SK-N-SH (cell line): ENCODE data around the gene GBP1. TPM values are rescaled to one million over a fixed set of nuclear protein-coding genes. Genes with fewer than 3 reads are reported as not detected.

Source experiments
- CTCF ChIA-PET: fragments of 300-600, 350-600 bp; formaldehyde crosslinking; extraction: SDS; loops from one replicate; lab custom pipeline; 2021; lab: Yijun Ruan, JAX
- POLR2A ChIA-PET: fragments of 350-600 bp; sonication (Branson Sonifier 250); formaldehyde crosslinking; extraction: SDS; loops from one replicate; lab custom pipeline; 2020; ENCODE audit warnings: antibody characterized with exemption, inconsistent platforms; lab: Yijun Ruan, JAX
- DNase-seq: peaks from one replicate; pipeline ENCODE4 v3.0.0; 2012
- H2AFZ ChIP-seq: fragments of 200-600 bp; sonication (generic); 2 replicates; pipeline ENCODE4 v1.8.1; 2016; ENCODE audit warnings: antibody characterized with exemption, mild to moderate bottlenecking, low read depth
- H3F3A ChIP-seq: fragments of 200-600 bp; sonication (generic); replicated peaks from 2 replicates; pipeline ENCODE3; 2016; ENCODE audit warnings: antibody characterized with exemption, mild to moderate bottlenecking; ENCODE audit not compliant: insufficient read depth
- H3K27ac ChIP-seq, 2 experiments: fragments of 200-500 bp in 1 of 2; fragments of 200-600 bp in 1 of 2; sonication (Bioruptor generic) in 1 of 2; sonication (generic), shearing (Covaris generic) in 1 of 2; 2 replicates each; pipeline versions ENCODE4 v1.5.1 to v1.6.1; 2014 to 2016; ENCODE audit warnings: low read depth in 2 of 2, inconsistent platforms in 1 of 2, low read length in 1 of 2, mild to moderate bottlenecking in 1 of 2, mixed read lengths in 1 of 2
- H3K27me3 ChIP-seq: fragments of 200-600 bp; sonication (generic), shearing (Covaris generic); 2 replicates; pipeline ENCODE4 v1.6.1; 2016; ENCODE audit warnings: mixed run types; ENCODE audit not compliant: insufficient read depth
- H3K36me3 ChIP-seq, 2 experiments: fragments of 200-500 bp in 1 of 2; fragments of 200-600 bp in 1 of 2; sonication (Bioruptor generic) in 1 of 2; sonication (generic) in 1 of 2; replicated peaks in 1 of 2; 2 replicates each; pipeline versions ENCODE3 to v1.5.1; 2014 to 2016; ENCODE audit warnings: low read length in 1 of 2, mild to moderate bottlenecking in 1 of 2; ENCODE audit not compliant: insufficient read depth in 2 of 2, control insufficient read depth in 1 of 2
- H3K4me1 ChIP-seq, 2 experiments: fragments of 200-500 bp in 1 of 2; fragments of 200-600 bp in 1 of 2; sonication (Bioruptor generic) in 1 of 2; sonication (generic), shearing (Covaris generic) in 1 of 2; 2 replicates each; pipeline versions ENCODE4 v1.5.1 to v1.6.1; 2014 to 2016; ENCODE audit warnings: low read depth in 1 of 2, low read length in 1 of 2, mixed run types in 1 of 2; ENCODE audit not compliant: insufficient read depth in 2 of 2, control insufficient read depth in 1 of 2
- H3K4me2 ChIP-seq: fragments of 200-600 bp; sonication (generic), shearing (Covaris generic); 2 replicates; pipeline ENCODE4 v1.6.1; 2017; ENCODE audit warnings: mixed run types
- H3K4me3 ChIP-seq, 2 experiments: fragments of 200-500 bp in 1 of 2; fragments of 200-600 bp in 1 of 2; sonication (Bioruptor generic) in 1 of 2; sonication (generic), shearing (Covaris generic) in 1 of 2; 2 replicates each; pipeline versions ENCODE4 v1.5.1 to v1.8.1; 2014 to 2016; ENCODE audit warnings: low read depth in 2 of 2, inconsistent platforms in 1 of 2, low read length in 1 of 2, mild to moderate bottlenecking in 1 of 2, mixed read lengths in 1 of 2, moderate library complexity in 1 of 2
- H3K79me2 ChIP-seq: fragments of 200-600 bp; sonication (generic); 2 replicates; pipeline ENCODE4 v1.8.1; 2017; ENCODE audit warnings: mild to moderate bottlenecking; ENCODE audit not compliant: insufficient read depth
- H3K9ac ChIP-seq: fragments of 200-600 bp; sonication (generic); 2 replicates; pipeline ENCODE4 v1.6.1; 2017; ENCODE audit warnings: mixed run types
- H3K9me2 ChIP-seq: fragments of 200-600 bp; sonication (generic); 2 replicates; pipeline ENCODE4 v1.6.1; 2017; ENCODE audit warnings: mixed run types
- H3K9me3 ChIP-seq: fragments of 200-600 bp; sonication (generic); 2 replicates; pipeline ENCODE4 v1.6.1; 2017; ENCODE audit warnings: mixed run types, mild to moderate bottlenecking, moderate library complexity
- H4K20me1 ChIP-seq: fragments of 200-600 bp; sonication (generic); 2 replicates; pipeline ENCODE4 v1.6.1; 2017; ENCODE audit warnings: mild to moderate bottlenecking, mixed run types; ENCODE audit not compliant: insufficient read depth
- CHD2 ChIP-seq: fragments of 150-350 bp; IDR thresholded peaks from 2 replicates; pipeline ENCODE4 v1.6.1; 2018; ENCODE audit warnings: low read length; ENCODE audit not compliant: partially characterized antibody
- CTCF ChIP-seq: fragments of 200-600 bp; sonication (generic); IDR thresholded peaks from 2 replicates; pipeline ENCODE4 v1.6.1; 2017; ENCODE audit warnings: antibody characterized with exemption, mild to moderate bottlenecking, moderate library complexity
- EZH2phosphoT487 ChIP-seq: fragments of 200-600 bp; sonication (generic); IDR thresholded peaks from 2 replicates; pipeline ENCODE4 v1.6.1; 2017; ENCODE audit warnings: low read depth, mixed run types, mild to moderate bottlenecking, antibody characterized with exemption, moderate library complexity, borderline replicate concordance
- FOSL2 ChIP-seq: IDR thresholded peaks from 2 replicates; pipeline ENCODE4 v1.4.0; 2012; ENCODE audit warnings: low read depth, mild to moderate bottlenecking, moderate library complexity, borderline replicate concordance
- FOXJ3 ChIP-seq: sonication (generic); formaldehyde crosslinking; IDR thresholded peaks from 2 replicates; pipeline ENCODE4 v1.5.1; 2020; ENCODE audit warnings: mild to moderate bottlenecking, missing genetic modification reagents
- GATA2 ChIP-seq: sonication (generic); formaldehyde crosslinking; IDR thresholded peaks from 2 replicates; pipeline ENCODE4 v1.5.0; 2020; ENCODE audit warnings: mild to moderate bottlenecking, missing genetic modification reagents
- IRF3 ChIP-seq: fragments of 150-350 bp; IDR thresholded peaks from 2 replicates; pipeline ENCODE4 v1.6.1; 2016; ENCODE audit warnings: mild to moderate bottlenecking, low read depth, low read length
- JUND ChIP-seq: IDR thresholded peaks from 2 replicates; pipeline ENCODE4 v1.4.0; 2012
- MEF2A ChIP-seq: IDR thresholded peaks from 2 replicates; pipeline ENCODE4 v1.4.0; 2012; ENCODE audit warnings: low read depth, borderline replicate concordance
- MXI1 ChIP-seq: IDR thresholded peaks from 2 replicates; pipeline ENCODE4 v1.6.1; 2012; ENCODE audit warnings: mild to moderate bottlenecking, low read depth, low read length, improper control_type of control experiment
- NFIC ChIP-seq: IDR thresholded peaks from 2 replicates; pipeline ENCODE4 v1.4.0; 2012; ENCODE audit warnings: borderline replicate concordance
- NRF1 ChIP-seq: IDR thresholded peaks from 2 replicates; pipeline ENCODE4 v1.6.1; 2012; ENCODE audit warnings: low read depth, mild to moderate bottlenecking, low read length
- POLR2AphosphoS5 ChIP-seq: IDR thresholded peaks from 2 replicates; pipeline ENCODE4 v1.6.1; 2012; ENCODE audit warnings: low read depth, low read length
- RAD21 ChIP-seq: IDR thresholded peaks from 2 replicates; pipeline ENCODE4 v1.6.1; 2012; ENCODE audit warnings: mild to moderate bottlenecking, low read length
- RCOR1 ChIP-seq: fragments of 150-350 bp; IDR thresholded peaks from 2 replicates; pipeline ENCODE4 v1.6.1; 2017; ENCODE audit warnings: antibody characterized with exemption, low read length
- RFX5 ChIP-seq: IDR thresholded peaks from 2 replicates; pipeline ENCODE4 v1.6.1; 2012; ENCODE audit warnings: mild to moderate bottlenecking, improper control_type of control experiment, low read length
- RXRA ChIP-seq: IDR thresholded peaks from 2 replicates; pipeline ENCODE4 v1.4.0; 2012; ENCODE audit warnings: low read depth, mild to moderate bottlenecking, borderline replicate concordance
- TCF12 ChIP-seq: IDR thresholded peaks from 2 replicates; pipeline ENCODE4 v1.4.0; 2012
- TEAD4 ChIP-seq: IDR thresholded peaks from 2 replicates; pipeline ENCODE4 v1.4.0; 2012; ENCODE audit warnings: mild to moderate bottlenecking, borderline replicate concordance; ENCODE audit not compliant: insufficient read depth
- YY1 ChIP-seq: IDR thresholded peaks from 2 replicates; pipeline ENCODE4 v1.4.0; 2012; ENCODE audit warnings: low read depth, mild to moderate bottlenecking
- WGBS: methylation state at CpG from one replicate; pipeline ENCODE4 v1.1.6; 2017; ENCODE audit warnings: low lambda C conversion rate; 5-methylcytosine and 5-hydroxymethylcytosine counted together
- polyA plus RNA-seq, 3 experiments: library from polyadenylated mRNA; depleted of rRNA; stranded (reverse); fragments of >200 nt; gene quantifications; 2 replicates each; pipeline ENCODE4 v1.2.3, GENCODE V29; 2012
- TF ChIP-seq, protein P1 (sequence below): IDR thresholded peaks from 2 replicates; pipeline ENCODE4; 2012
- TF ChIP-seq, protein P2 (sequence below): fragments of 150-350 bp; IDR thresholded peaks from 2 replicates; pipeline ENCODE4 v1.6.1; 2017; ENCODE audit warnings: antibody characterized with exemption, low read length, low read depth, borderline replicate concordance

The GBP1 gene
- polyA plus RNA-seq, 1 of the 3 experiments (the other 2 are of a cell fraction), result 7.4 TPM

DNA sequence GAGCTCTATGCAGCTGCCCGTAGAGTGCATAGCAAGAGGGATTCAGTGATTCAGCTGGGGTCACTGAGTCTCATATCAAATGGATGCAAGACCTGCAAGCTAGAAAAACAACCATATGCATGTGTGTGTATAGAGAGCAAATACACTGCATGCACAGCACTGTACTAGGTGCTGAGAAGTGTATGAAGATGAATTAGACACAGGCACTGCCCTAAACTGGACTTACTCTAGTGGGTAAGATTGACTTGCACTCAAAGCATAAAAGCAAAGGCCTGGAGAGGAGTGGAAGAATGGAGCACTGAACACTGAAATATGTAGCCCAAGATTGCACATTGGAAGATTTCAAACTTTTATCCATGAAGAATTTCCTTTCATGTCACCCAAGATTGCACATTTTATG lies 5.5 kb upstream of the GBP1 start:
- no peak for TF ChIP-seq MEF2A
- TF ChIP-seq NRF1, result no peak
- TF ChIP-seq IRF3, result no peak
- TF ChIP-seq FOXJ3 (CRISPR knock-in tag), result no peak
- no peak for TF ChIP-seq RXRA
- no peak for TF ChIP-seq RCOR1
- TF ChIP-seq TEAD4, result no peak
- TF ChIP-seq POLR2AphosphoS5, result no peak
- no peak for TF ChIP-seq FOSL2
- TF ChIP-seq TCF12, result no peak
- TF ChIP-seq, protein P1, sequence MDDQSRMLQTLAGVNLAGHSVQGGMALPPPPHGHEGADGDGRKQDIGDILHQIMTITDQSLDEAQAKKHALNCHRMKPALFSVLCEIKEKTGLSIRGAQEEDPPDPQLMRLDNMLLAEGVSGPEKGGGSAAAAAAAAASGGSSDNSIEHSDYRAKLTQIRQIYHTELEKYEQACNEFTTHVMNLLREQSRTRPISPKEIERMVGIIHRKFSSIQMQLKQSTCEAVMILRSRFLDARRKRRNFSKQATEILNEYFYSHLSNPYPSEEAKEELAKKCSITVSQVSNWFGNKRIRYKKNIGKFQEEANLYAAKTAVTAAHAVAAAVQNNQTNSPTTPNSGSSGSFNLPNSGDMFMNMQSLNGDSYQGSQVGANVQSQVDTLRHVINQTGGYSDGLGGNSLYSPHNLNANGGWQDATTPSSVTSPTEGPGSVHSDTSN, result no peak
- TF ChIP-seq, all 33 proteins: peak for 0
- no peaks in the 10 kb centered on the region for H3K79me2 ChIP-seq
- WGBS, result 94% methylated on average over 1 of the region's 1 CpG
- no peaks in the 10 kb centered on the region for H3K9me3 ChIP-seq
- POLR2A ChIA-PET, result no interaction called here
- H3K4me1 ChIP-seq, result no peaks in the 10 kb centered on the region; a peak in 1 of 4 replicates
- H3K4me3 ChIP-seq, result peak overlapping the region in 1 of 2 experiments; percentile 29; a peak in 1 of 4 replicates
- peak overlapping the region; percentile 69; the same call in 1 of the 2 replicates for H3K4me2 ChIP-seq
- no peak overlapping the region for H3K27ac ChIP-seq
- H3K36me3 ChIP-seq, result no peaks in the 10 kb centered on the region
- H3K9ac ChIP-seq, result no peak overlapping the region
- H2AFZ ChIP-seq, result no peak overlapping the region
- H3K27me3 ChIP-seq, result no peaks in the 10 kb centered on the region
- H4K20me1 ChIP-seq, result no peaks in the 10 kb centered on the region
- DNase-seq, result no peak
- H3K9me2 ChIP-seq, result no peaks in the 10 kb centered on the region
- no peaks in the 10 kb centered on the region for H3F3A ChIP-seq
- CTCF ChIA-PET, result interaction anchor here (1.6 kb wide), 1 partner anchor 291 kb away, joined by 4 read pairs; no protein-coding TSS in a partner anchor

DNA sequence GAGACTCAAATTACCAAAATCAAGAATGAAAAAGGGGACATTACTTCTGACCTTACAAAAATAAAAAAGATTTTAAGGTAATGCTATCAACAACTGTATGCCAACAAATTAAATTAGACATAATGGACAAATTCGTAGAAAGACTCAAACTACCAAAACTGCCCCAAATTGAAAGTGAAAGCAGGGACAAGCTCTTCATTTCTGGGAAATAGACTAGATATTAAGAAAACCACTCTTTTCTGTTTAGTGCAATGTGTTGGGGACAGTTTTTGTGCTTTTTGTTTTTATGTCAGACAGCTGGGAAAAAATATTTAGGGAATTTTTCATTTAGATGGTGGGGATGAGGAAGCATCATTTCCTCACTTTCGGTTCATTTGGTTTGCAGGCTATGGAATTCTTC lies 4.9 kb upstream of the GBP1 start:
- no peaks in the 10 kb centered on the region for H3K36me3 ChIP-seq
- no peaks in the 10 kb centered on the region for H3F3A ChIP-seq
- POLR2A ChIA-PET, result no interaction called here
- WGBS, result 82% methylated on average over 2 of the region's 2 CpGs
- H3K9me2 ChIP-seq, result no peaks in the 10 kb centered on the region
- no peak overlapping the region for H3K27ac ChIP-seq
- no peaks in the 10 kb centered on the region; a peak in 1 of 4 replicates for H3K4me1 ChIP-seq
- peak overlapping the region; percentile 69 for H3K4me2 ChIP-seq
- H4K20me1 ChIP-seq, result no peaks in the 10 kb centered on the region
- no peaks in the 10 kb centered on the region for H3K27me3 ChIP-seq
- CTCF ChIA-PET, result interaction anchor here (1.3 to 1.6 kb wide), 3 partner anchors 20 to 292 kb away, joined by 4 to 5 read pairs (median 4); no protein-coding TSS in a partner anchor
- peak overlapping the region in 1 of 2 experiments; percentile 29; a peak in 2 of 4 replicates for H3K4me3 ChIP-seq
- H3K9me3 ChIP-seq, result no peaks in the 10 kb centered on the region
- peak overlapping the region; percentile 63; the same call in 1 of the 2 replicates for H2AFZ ChIP-seq
- no peak for TF ChIP-seq FOSL2
- TF ChIP-seq CTCF, result no peak
- TF ChIP-seq TCF12, result no peak
- no peak for TF ChIP-seq RAD21
- TF ChIP-seq NFIC, result no peak
- TF ChIP-seq EZH2phosphoT487, result no peak
- no peak for TF ChIP-seq YY1
- TF ChIP-seq POLR2AphosphoS5, result no peak
- TF ChIP-seq JUND, result no peak
- TF ChIP-seq RFX5, result no peak
- TF ChIP-seq CHD2, result no peak
- no peak for TF ChIP-seq GATA2 (CRISPR knock-in tag)
- TF ChIP-seq, protein P2, sequence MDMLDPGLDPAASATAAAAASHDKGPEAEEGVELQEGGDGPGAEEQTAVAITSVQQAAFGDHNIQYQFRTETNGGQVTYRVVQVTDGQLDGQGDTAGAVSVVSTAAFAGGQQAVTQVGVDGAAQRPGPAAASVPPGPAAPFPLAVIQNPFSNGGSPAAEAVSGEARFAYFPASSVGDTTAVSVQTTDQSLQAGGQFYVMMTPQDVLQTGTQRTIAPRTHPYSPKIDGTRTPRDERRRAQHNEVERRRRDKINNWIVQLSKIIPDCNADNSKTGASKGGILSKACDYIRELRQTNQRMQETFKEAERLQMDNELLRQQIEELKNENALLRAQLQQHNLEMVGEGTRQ, result no peak
- no peak for TF ChIP-seq MXI1
- no peaks in the 10 kb centered on the region for H3K79me2 ChIP-seq
- no peak for DNase-seq
- H3K9ac ChIP-seq, result no peak overlapping the region
